Ascending aorta (tissue), 2 donors: ENCODE results near the gene NECTIN2. TPM values are rescaled to one million over a fixed set of nuclear protein-coding genes. Genes with fewer than 3 reads are reported as not detected.
"Not testable (repeated sequence)": the region's sequence is repeated elsewhere in the genome, so short reads cannot be mapped to it uniquely, and the experiment has no call there.

Experiments
- DNase-seq, 2 donors: peaks; one replicate each; pipeline ENCODE4 v3.0.0-alpha.2; 2019; ENCODE audit warnings: low spot score in 2 of 2
- H3K27ac ChIP-seq, 2 donors: fragments of 200-600 bp; sonication (generic); one replicate each; pipeline ENCODE4 v1.5.1; 2016 to 2017; ENCODE audit warnings: mild to moderate bottlenecking in 1 of 2
- H3K27me3 ChIP-seq: fragments of 200-600 bp; sonication (generic); one replicate; pipeline ENCODE4 v1.5.1; 2017
- H3K36me3 ChIP-seq, 2 donors: fragments of 200-600 bp; sonication (generic); one replicate each; pipeline ENCODE4 v1.5.1; 2016
- H3K4me1 ChIP-seq, 2 donors: fragments of 200-600 bp; sonication (generic); one replicate each; pipeline ENCODE4 v1.5.1; 2016 to 2017; ENCODE audit warnings: mild to moderate bottlenecking in 1 of 2
- H3K4me3 ChIP-seq, 2 donors: fragments of 200-600 bp; sonication (generic); one replicate each; pipeline ENCODE4 v1.5.1; 2016 to 2017; ENCODE audit warnings: mild to moderate bottlenecking in 1 of 2
- H3K9me3 ChIP-seq, 2 donors: fragments of 200-600 bp; sonication (generic); one replicate each; pipeline ENCODE4 v1.5.1; 2016
- intact Hi-C: fragments of 100-400 bp; cut with DNase I; formaldehyde crosslinking; loops from one replicate; pipeline ENCODE4 v1.15.1; 2023
- total RNA-seq: library from RNA; depleted of rRNA; stranded (reverse); fragments of >200 nt; gene quantifications from one replicate; pipeline ENCODE4 v1.1.0, GENCODE V29; 2016
- TF ChIP-seq, protein P1 (sequence below), 3 experiments: fragments of 200-600 bp in 2 of 3; fragments of 450-650 bp in 1 of 3; sonication (generic) in 2 of 3; IDR thresholded peaks; one replicate each; pipeline ENCODE4 v1.5.1; 2016 to 2019; ENCODE audit warnings: antibody characterized with exemption in 3 of 3, mild to moderate bottlenecking in 1 of 3, moderate library complexity in 1 of 3

NECTIN2 gene
- total RNA-seq, 1 donor from 2014 or later = 125 TPM

DNA sequence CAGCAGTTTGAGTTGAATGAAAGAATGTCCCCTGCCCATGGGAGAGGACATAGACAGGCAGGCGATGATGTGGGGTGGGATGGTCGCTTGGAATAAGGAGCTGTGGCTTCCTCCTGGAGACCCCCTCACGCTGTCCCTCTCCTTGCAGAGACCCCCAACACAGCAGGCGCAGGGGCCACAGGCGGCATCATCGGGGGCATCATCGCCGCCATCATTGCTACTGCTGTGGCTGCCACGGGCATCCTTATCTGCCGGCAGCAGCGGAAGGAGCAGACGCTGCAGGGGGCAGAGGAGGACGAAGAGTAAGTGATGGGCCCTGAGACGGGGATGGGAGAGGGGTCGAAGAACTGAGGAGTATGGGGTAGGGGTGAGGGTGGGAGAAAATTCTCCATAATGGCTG lies 36.0 kb downstream of the NECTIN2 start:
- Histone ChIP-seq H3K27me3 (no peaks in the 10 kb centered on the region), H3K4me1 (no peaks in the 10 kb centered on the region), H3K27ac (no peak overlapping the region), H3K4me3 (no peak overlapping the region), H3K9me3 (no peaks in the 10 kb centered on the region), H3K36me3 (peaks cover 24 to 39% of the 10 kb centered on the region in 2 donors)
- DNase-seq = no peak
- intact Hi-C loops = no loop called here
- TF ChIP-seq, protein P1, sequence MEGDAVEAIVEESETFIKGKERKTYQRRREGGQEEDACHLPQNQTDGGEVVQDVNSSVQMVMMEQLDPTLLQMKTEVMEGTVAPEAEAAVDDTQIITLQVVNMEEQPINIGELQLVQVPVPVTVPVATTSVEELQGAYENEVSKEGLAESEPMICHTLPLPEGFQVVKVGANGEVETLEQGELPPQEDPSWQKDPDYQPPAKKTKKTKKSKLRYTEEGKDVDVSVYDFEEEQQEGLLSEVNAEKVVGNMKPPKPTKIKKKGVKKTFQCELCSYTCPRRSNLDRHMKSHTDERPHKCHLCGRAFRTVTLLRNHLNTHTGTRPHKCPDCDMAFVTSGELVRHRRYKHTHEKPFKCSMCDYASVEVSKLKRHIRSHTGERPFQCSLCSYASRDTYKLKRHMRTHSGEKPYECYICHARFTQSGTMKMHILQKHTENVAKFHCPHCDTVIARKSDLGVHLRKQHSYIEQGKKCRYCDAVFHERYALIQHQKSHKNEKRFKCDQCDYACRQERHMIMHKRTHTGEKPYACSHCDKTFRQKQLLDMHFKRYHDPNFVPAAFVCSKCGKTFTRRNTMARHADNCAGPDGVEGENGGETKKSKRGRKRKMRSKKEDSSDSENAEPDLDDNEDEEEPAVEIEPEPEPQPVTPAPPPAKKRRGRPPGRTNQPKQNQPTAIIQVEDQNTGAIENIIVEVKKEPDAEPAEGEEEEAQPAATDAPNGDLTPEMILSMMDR (IDR thresholded peaks at IDR 0.05) = no peak

DNA sequence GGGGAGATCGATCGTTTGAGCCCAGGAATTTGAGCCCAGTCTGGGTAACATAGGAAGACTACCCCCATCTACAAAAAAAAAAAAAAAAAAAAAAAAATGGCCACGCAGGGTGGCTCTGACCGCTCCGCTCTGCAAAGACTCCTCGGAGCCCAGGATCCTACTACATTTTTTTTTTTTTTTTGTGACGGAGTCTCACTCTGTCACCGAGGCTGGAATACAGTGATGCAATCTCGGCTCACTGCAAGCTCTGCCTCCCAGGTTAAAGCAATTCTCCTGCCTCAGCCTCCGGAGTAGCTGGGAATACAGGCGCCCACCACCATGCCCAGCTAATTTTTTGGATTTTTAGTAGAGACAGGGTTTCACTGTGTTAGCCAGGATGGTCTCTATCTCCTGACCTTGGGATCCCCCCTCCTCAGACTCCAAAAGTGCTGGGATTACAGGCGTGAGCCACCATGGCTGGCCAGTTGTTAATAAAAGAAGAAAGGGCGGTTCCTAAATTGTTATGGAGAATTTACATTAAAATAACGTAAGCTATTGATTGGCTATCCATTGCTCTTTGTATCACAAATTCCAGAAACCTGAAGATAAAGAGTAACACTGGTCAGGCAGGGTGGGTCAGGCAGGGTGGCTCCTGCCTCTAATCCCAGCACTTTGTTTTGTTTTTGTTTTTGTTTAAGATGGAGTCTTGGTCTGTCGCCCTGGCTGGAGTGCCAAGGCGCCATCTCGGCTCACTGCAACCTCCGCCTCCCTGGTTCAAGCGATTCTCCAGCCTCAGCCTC lies 36.7 kb downstream of the NECTIN2 start:
- DNase-seq, H3K4me3 ChIP-seq, H3K9me3 ChIP-seq, H3K27me3 ChIP-seq, H3K4me1 ChIP-seq, H3K27ac ChIP-seq, intact Hi-C loops: not testable (repeated sequence)
- H3K36me3 ChIP-seq = peaks cover 25 to 38% of the 10 kb centered on the region in 2 donors

DNA sequence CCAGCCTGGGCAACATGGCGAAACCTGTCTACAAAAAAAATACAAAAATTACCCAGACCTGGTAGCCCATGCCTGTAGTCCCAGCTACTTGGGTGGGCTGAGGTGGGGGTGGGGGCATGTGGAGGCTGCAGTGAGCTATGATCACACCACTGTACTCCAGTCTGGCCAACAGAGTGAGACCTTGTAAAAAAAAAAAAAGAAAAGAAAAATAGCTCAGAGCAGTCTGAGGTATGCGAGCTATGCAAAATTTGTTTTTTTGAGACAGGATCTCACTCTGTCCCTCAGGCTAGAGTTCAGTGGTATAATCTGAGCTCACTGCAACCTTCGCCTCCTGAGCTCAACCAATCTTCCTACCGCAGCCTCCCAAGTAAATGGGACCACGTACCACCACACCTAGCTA lies 37.8 kb downstream of the NECTIN2 start:
- Histone ChIP-seq H3K36me3 (peaks cover 24 to 34% of the 10 kb centered on the region in 2 donors), H3K4me3 (no peak overlapping the region), H3K4me1 (no peaks in the 10 kb centered on the region), H3K27ac (no peak overlapping the region), H3K9me3 (no peaks in the 10 kb centered on the region), H3K27me3 (no peaks in the 10 kb centered on the region)
- DNase-seq = no peak
- intact Hi-C loops = no loop called here
- TF ChIP-seq, protein P1 (IDR thresholded peaks at IDR 0.05) = no peak

DNA sequence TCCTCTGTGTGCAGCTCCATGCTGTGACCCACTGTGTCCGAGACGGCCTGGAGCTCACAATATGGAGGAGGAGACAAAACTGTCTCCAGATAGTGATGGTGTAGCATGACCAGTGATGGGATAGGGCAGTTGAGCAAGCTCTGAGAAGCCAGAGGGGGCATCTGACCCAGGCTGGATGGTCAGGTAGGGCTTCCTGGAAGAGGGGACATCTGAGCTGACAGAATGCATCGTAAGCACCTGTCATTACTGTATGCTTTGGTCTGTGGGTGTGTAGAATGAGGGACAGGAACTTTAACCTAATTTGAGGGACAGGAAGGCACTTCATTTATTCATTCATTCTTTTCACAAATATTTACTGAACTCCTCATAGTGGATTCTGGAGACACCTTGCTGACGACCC lies 38.5 kb downstream of the NECTIN2 start:
- TF ChIP-seq, protein P1 (IDR thresholded peaks at IDR 0.05) = no peak
- intact Hi-C loops = no loop called here
- Histone ChIP-seq H3K4me1 (peaks cover under 1 to 2% of the 10 kb centered on the region in 2 donors), H3K27me3 (no peaks in the 10 kb centered on the region), H3K4me3 (no peak overlapping the region), H3K9me3 (no peaks in the 10 kb centered on the region), H3K36me3 (peaks cover 23 to 32% of the 10 kb centered on the region in 2 donors), H3K27ac (no peak overlapping the region)
- DNase-seq = no peak

DNA sequence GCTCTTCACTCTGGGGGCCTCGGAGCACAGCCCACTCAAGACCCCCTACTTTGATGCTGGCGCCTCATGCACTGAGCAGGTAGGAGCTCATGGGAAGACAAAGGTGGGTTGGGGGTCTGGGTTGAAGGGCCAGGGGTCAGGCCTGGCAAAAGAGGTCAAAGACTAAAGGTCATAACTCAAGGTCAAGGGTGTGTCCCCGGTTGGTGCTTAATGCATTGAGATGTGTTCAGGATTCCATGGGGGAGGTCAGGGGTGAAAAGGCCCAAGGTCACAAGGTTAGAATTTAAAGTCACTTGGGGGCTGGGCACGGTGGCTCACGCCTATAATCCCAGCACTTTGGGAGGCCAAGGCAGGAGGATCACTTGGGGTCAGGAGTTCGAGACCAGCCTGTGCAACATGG lies 40.0 kb downstream of the NECTIN2 start:
- Histone ChIP-seq H3K9me3 (no peaks in the 10 kb centered on the region), H3K36me3 (peaks cover 23 to 32% of the 10 kb centered on the region in 2 donors), H3K4me3 (no peak overlapping the region), H3K27me3 (no peaks in the 10 kb centered on the region), H3K27ac (no peak overlapping the region), H3K4me1 (peaks cover 6 to 9% of the 10 kb centered on the region in 2 donors)
- no peak for DNase-seq
- intact Hi-C loops = no loop called here
- TF ChIP-seq, protein P1 (IDR thresholded peaks at IDR 0.05) = no peak

DNA sequence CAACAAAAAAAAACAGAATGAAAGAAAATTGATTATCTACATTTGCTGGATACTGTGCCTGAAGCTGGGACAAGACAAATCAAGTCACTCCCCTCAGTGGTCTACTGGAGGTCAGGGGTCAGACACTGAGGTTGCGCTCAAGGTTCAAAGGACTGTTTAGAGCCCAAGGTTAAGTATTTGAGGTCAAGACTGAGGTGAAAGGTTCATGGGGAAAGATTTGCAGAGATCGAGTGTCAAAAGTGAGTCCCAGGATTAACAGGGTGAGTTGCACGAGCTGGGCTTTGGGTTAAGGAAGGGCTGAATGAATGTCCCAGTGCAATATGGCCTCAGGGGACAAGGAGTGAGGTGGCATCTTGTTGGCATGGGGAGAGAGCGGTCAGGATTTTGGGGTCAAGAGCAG lies 41.6 kb downstream of the NECTIN2 start:
- no peak for DNase-seq
- H3K9me3 ChIP-seq = no peaks in the 10 kb centered on the region
- peaks cover 23 to 32% of the 10 kb centered on the region in 2 donors for H3K36me3 ChIP-seq
- intact Hi-C loops = no loop called here
- H3K4me1 ChIP-seq = peaks cover 12 to 19% of the 10 kb centered on the region in 2 donors
- H3K4me3 ChIP-seq = no peak overlapping the region
- no peaks in the 10 kb centered on the region for H3K27me3 ChIP-seq
- TF ChIP-seq, protein P1 (IDR thresholded peaks at IDR 0.05) = no peak
- H3K27ac ChIP-seq = no peak overlapping the region

DNA sequence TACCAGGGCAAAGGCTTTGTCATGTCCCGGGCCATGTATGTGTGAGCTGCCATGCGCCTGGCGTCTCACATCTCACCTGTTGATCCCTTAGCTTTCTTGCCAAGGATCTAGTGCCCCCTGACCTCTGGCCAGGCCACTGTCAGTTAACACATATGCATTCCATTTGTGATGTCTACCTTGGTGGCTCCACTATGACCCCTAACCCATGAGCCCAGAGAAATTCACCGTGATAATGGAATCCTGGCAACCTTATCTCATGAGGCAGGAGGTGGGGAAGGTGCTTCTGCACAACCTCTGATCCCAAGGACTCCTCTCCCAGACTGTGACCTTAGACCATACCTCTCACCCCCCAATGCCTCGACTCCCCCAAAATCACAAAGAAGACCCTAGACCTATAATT lies 42.2 kb downstream of the NECTIN2 start:
- DNase-seq, H3K4me3 ChIP-seq, intact Hi-C loops, H3K27ac ChIP-seq, H3K27me3 ChIP-seq, H3K9me3 ChIP-seq: not testable (repeated sequence)
- H3K4me1 ChIP-seq = peaks cover 12 to 19% of the 10 kb centered on the region in 2 donors
- peaks cover 29 to 35% of the 10 kb centered on the region in 2 donors for H3K36me3 ChIP-seq
